ENCODE data around the gene TMEM106A. TPM values are rescaled to one million over a fixed set of nuclear protein-coding genes. Genes with fewer than 3 reads are reported as not detected.

The TMEM106A gene
- polyA plus RNA-seq, 1 donor: 27.8 TPM

Other genes starting within 250 kb of the TMEM106A start
- 76.3 TPM for gene AARSD1, start 247.4 kb upstream of the TMEM106A start, polyA plus RNA-seq (ENCODE audit: insufficient read length)
- gene PTGES3L, start 231.8 kb upstream of the TMEM106A start, polyA plus RNA-seq (ENCODE audit: insufficient read length): 2.4 TPM
- gene RUNDC1, start 231.3 kb upstream of the TMEM106A start, polyA plus RNA-seq (ENCODE audit: insufficient read length): 17.6 TPM
- gene RPL27, start 213.5 kb upstream of the TMEM106A start, polyA plus RNA-seq (ENCODE audit: insufficient read length): 1,206 TPM
- 8.8 TPM for gene IFI35, start 205.1 kb upstream of the TMEM106A start, polyA plus RNA-seq (ENCODE audit: insufficient read length)
- 113 TPM for gene VAT1, start 189.5 kb upstream of the TMEM106A start, polyA plus RNA-seq (ENCODE audit: insufficient read length)
- gene RND2, start 186.6 kb upstream of the TMEM106A start, polyA plus RNA-seq (ENCODE audit: insufficient read length): 3.5 TPM
- 24.3 TPM for gene BRCA1, start 86.5 kb upstream of the TMEM106A start, polyA plus RNA-seq (ENCODE audit: insufficient read length)
- gene NBR1, start 40.7 kb upstream of the TMEM106A start, polyA plus RNA-seq (ENCODE audit: insufficient read length): 116 TPM
- 44.1 TPM for gene CCDC200, start 16.7 kb downstream of the TMEM106A start, polyA plus RNA-seq (ENCODE audit: insufficient read length)
- not detected for gene RNU2-1, start 22.1 kb downstream of the TMEM106A start, polyA plus RNA-seq (ENCODE audit: insufficient read length)
- gene ARL4D, start 187.1 kb downstream of the TMEM106A start, polyA plus RNA-seq (ENCODE audit: insufficient read length): 7.1 TPM

Measured in left kidney (tissue), 1 donor.